CD4-positive, CD25-positive, alpha-beta regulatory T cell (primary cell): ENCODE results near the gene HCN2. TPM values are rescaled to one million over a fixed set of nuclear protein-coding genes. Genes with fewer than 3 reads are reported as not detected.
A peak's percentile ranks its signal among the peaks of the same experiment; 100 is the strongest.

Experiments
- ATAC-seq, 2 donors: fragments of 150-1000 bp; cut with Tn5 transposase; one replicate each; pipeline ENCODE4 v1.10.0; 2021; ENCODE audit warnings: low read depth in 2 of 2, moderate number of reproducible peaks in 2 of 2, moderate library complexity in 1 of 2
- DNase-seq, 3 donors: peaks; one replicate each; pipeline versions ENCODE4 v3.0.0 to v3.0.0-alpha.2; 2012 to 2022; ENCODE audit warnings: mixed read lengths in 1 of 3
- H3K27ac ChIP-seq: one replicate; pipeline ENCODE4 v1.7.0; 2013; ENCODE audit warnings: mild to moderate bottlenecking, low read length; ENCODE audit not compliant: insufficient read depth, poor library complexity, severe bottlenecking
- H3K27me3 ChIP-seq: one replicate; pipeline ENCODE4 v1.7.0; 2013; ENCODE audit warnings: low read length; ENCODE audit not compliant: control insufficient read depth, insufficient read depth
- H3K36me3 ChIP-seq: one replicate; pipeline ENCODE4 v1.7.0; 2013; ENCODE audit warnings: mild to moderate bottlenecking, low read length, moderate library complexity; ENCODE audit not compliant: control insufficient read depth, insufficient read depth
- H3K4me1 ChIP-seq: 2 replicates; pipeline ENCODE4 v1.7.0; 2013; ENCODE audit warnings: mild to moderate bottlenecking, low read length; ENCODE audit not compliant: insufficient read depth, control insufficient read depth, poor library complexity, severe bottlenecking
- H3K4me3 ChIP-seq: one replicate; pipeline ENCODE4 v1.7.0; 2013; ENCODE audit warnings: low read depth, mild to moderate bottlenecking, low read length, moderate library complexity
- H3K9me3 ChIP-seq, 2 experiments: 1 replicate in 1 of 2; 2 replicates in 1 of 2; pipeline ENCODE4 v1.7.0; 2013; ENCODE audit warnings: low read length in 2 of 2, mild to moderate bottlenecking in 1 of 2, moderate library complexity in 1 of 2; ENCODE audit not compliant: control insufficient read depth in 2 of 2
- H3K27ac Mint-ChIP-seq, 3 donors: one replicate each; pipeline ENCODE4 v1.8.0; 2020 to 2022; ENCODE audit warnings: mild to moderate bottlenecking in 3 of 3, mixed read lengths in 3 of 3, moderate library complexity in 2 of 3
- H3K27me3 Mint-ChIP-seq: one replicate; pipeline ENCODE4 v1.8.0; 2022; ENCODE audit warnings: mild to moderate bottlenecking, mixed read lengths
- H3K36me3 Mint-ChIP-seq: one replicate; pipeline ENCODE4 v1.8.0; 2020; ENCODE audit warnings: mixed read lengths
- H3K4me1 Mint-ChIP-seq, 4 donors: one replicate each; pipeline ENCODE4 v1.8.0; 2020 to 2022; ENCODE audit warnings: mixed read lengths in 4 of 4, mild to moderate bottlenecking in 1 of 4
- H3K4me3 Mint-ChIP-seq, 4 donors: one replicate each; pipeline ENCODE4 v1.8.0; 2020 to 2022; ENCODE audit warnings: mild to moderate bottlenecking in 4 of 4, mixed read lengths in 4 of 4, moderate library complexity in 3 of 4
- H3K9me3 Mint-ChIP-seq, 7 donors: one replicate each; pipeline ENCODE4 v1.8.0; 2020 to 2022; ENCODE audit warnings: mixed read lengths in 7 of 7, mild to moderate bottlenecking in 3 of 7, moderate library complexity in 2 of 7
- polyA plus RNA-seq, 4 donors: library from polyadenylated mRNA; unstranded; fragments of 300-500 nt; fragmentation: Illumina TruSeq; gene quantifications; one replicate each; pipeline ENCODE4 v1.2.3, GENCODE V29; 2021
- total RNA-seq: library from RNA; stranded (reverse); gene quantifications from one replicate; pipeline ENCODE4 v1.2.3, GENCODE V29; 2022

The HCN2 gene
- total and polyA plus RNA-seq, 5 donors from 2014 or later: 1.2 TPM; not detected in 4

DNA sequence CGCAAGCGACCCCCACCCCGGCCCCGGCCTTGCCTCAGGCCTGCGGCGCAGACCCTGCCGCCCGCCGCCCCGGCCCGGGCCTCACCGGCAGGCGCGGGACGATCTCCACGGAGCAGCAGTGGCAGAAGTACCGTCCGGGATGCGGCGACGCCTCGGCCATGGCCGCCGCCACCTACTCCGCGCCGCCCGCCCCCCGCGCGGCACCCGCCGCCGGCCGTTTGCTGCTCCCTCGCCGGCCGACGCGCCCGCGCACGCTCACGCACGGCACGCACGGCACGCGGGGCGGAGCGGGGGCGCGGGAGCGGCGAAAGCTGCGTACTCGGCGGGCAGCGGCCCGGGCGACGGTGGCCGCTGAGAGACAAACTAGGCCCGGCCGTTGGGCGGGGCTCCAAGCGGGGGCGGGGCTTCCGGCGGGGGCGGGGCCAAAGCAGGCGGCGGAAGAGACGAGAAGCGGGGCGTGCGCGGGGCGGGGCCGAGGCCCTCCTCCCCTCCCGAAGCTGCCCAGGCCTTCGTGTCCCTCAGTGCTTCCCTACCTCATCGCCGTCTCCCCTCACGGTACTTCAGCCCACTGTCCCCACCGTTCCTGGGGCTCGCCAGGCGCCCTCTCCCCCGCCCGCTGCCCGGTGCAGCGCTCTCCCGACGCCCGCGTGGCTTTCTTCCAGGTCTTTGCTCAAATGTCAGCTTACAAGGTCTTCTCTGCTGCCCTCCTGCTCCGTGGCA is 73.4 kb downstream of the HCN2 start, which contains the start of gene RNF126:
RNF126 (minus strand) TSS at position 253 of the 720 bp plus-strand sequence; CDS start at position 160, 93 bp downstream.
- peaks cover 4% of the 10 kb centered on the region for H3K36me3 ChIP-seq
- H3K4me1 ChIP-seq: peaks cover 53% of the 10 kb centered on the region
- H3K27ac Mint-ChIP-seq: peak within 1 kb of the TSS; percentile 63 to 98 (median 98)
- H3K4me3 ChIP-seq: peak within 1 kb of the TSS; percentile 78
- H3K27me3 ChIP-seq: no peaks in the 10 kb centered on the region
- H3K4me3 Mint-ChIP-seq: peak within 1 kb of the TSS; percentile 96 to 99 (median 98)
- ATAC-seq (peak; percentile 54 to 63), DNase-seq (peak; percentile 87 to 93 (median 90))
- H3K9me3 Mint-ChIP-seq: peaks cover 0 to 1% (median 0%) of the 10 kb centered on the region in 7 donors
- peaks cover 25% of the 10 kb centered on the region for H3K27me3 Mint-ChIP-seq
- no peaks in the 10 kb centered on the region for H3K9me3 ChIP-seq
- peaks cover 0 to 45% (median 14%) of the 10 kb centered on the region in 4 donors for H3K4me1 Mint-ChIP-seq
- no peaks in the 10 kb centered on the region for H3K36me3 Mint-ChIP-seq
- peak within 1 kb of the TSS; percentile 92 for H3K27ac ChIP-seq

GRCh38 chr19:663682-664117 is 74.0 kb downstream of the HCN2 start:
- H3K4me1 ChIP-seq: peaks cover 47% of the 10 kb centered on the region
- Mint-ChIP-seq H3K9me3 (peaks cover 0 to 1% (median 0%) of the 10 kb centered on the region in 7 donors), H3K36me3 (no peaks in the 10 kb centered on the region)

GRCh38 chr19:664913-665443 is 75.3 kb downstream of the HCN2 start:
- peak; percentile 69 to 73 (median 72) for DNase-seq
- H3K27me3 ChIP-seq: no peaks in the 10 kb centered on the region
- no peaks in the 10 kb centered on the region for H3K9me3 ChIP-seq
- Mint-ChIP-seq H3K27me3 (peaks cover 30% of the 10 kb centered on the region), H3K4me1 (peaks cover 0 to 30% (median 12%) of the 10 kb centered on the region in 4 donors), H3K9me3 (peaks cover 0 to 3% (median 0%) of the 10 kb centered on the region in 7 donors), H3K27ac (peak overlapping the region; percentile 23 to 82 (median 62)), H3K4me3 (peak overlapping the region; percentile 81 to 96 (median 86)), H3K36me3 (no peaks in the 10 kb centered on the region)
- H3K4me3 ChIP-seq: no peak overlapping the region
- ATAC-seq: no peak
- H3K27ac ChIP-seq: no peak overlapping the region
- no peaks in the 10 kb centered on the region for H3K36me3 ChIP-seq
- H3K4me1 ChIP-seq: peaks cover 35% of the 10 kb centered on the region

More at GRCh38 chr19:663682-664117, 74.0 kb downstream of the HCN2 start:
- H3K4me1 Mint-ChIP-seq: peaks cover 0 to 41% (median 14%) of the 10 kb centered on the region in 4 donors
- Histone ChIP-seq H3K36me3 (peaks cover 4% of the 10 kb centered on the region), H3K27me3 (no peaks in the 10 kb centered on the region), H3K27ac (peak overlapping the region; percentile 86), H3K9me3 (no peaks in the 10 kb centered on the region), H3K4me3 (no peak overlapping the region)
- peaks cover 25% of the 10 kb centered on the region for H3K27me3 Mint-ChIP-seq
- H3K4me3 Mint-ChIP-seq: peak overlapping the region; percentile 81 to 96 (median 86)
- DNase-seq (no peak), ATAC-seq (no peak)
- peak overlapping the region; percentile 63 to 94 (median 73) for H3K27ac Mint-ChIP-seq

Other genes starting within 250 kb of the HCN2 start
- gene MIER2, start 245.1 kb upstream of the HCN2 start, total RNA-seq: 15.8 TPM
- 1 to 10 TPM; 2.0 to 4.3 (median 2.9) TPM for gene MIER2, start 245.1 kb upstream of the HCN2 start, polyA plus RNA-seq
- gene C2CD4C, start 180.7 kb upstream of the HCN2 start, total RNA-seq: not detected
- not detected for gene C2CD4C, start 180.7 kb upstream of the HCN2 start, polyA plus RNA-seq
- not detected for gene SHC2, start 128.8 kb upstream of the HCN2 start, total RNA-seq
- not detected for gene SHC2, start 128.8 kb upstream of the HCN2 start, polyA plus RNA-seq
- 0.52 TPM for gene MADCAM1, start 93.4 kb upstream of the HCN2 start, total RNA-seq
- under 1 TPM in 3 of 4 donors, not detected in 1; 0.16 to 0.33 (median 0.31) TPM for gene MADCAM1, start 93.4 kb upstream of the HCN2 start, polyA plus RNA-seq
- gene TPGS1, start 82.4 kb upstream of the HCN2 start, total RNA-seq: 19.3 TPM
- 10 to 100 TPM; 18.2 to 44.4 (median 37.3) TPM for gene TPGS1, start 82.4 kb upstream of the HCN2 start, polyA plus RNA-seq
- gene CDC34, start 58.1 kb upstream of the HCN2 start, total RNA-seq: 39.2 TPM
- gene CDC34, start 58.1 kb upstream of the HCN2 start, polyA plus RNA-seq: 10 to 100 TPM; 32.2 to 37.8 (median 34.8) TPM
- 38.3 TPM for gene GZMM, start 45.8 kb upstream of the HCN2 start, total RNA-seq
- 100 to 1,000 TPM in 1 of 4 donors, 10 to 100 TPM in 3; 61.5 to 124 (median 90.0) TPM for gene GZMM, start 45.8 kb upstream of the HCN2 start, polyA plus RNA-seq
- gene BSG, start 17.3 kb upstream of the HCN2 start, total RNA-seq: 132 TPM
- gene BSG, start 17.3 kb upstream of the HCN2 start, polyA plus RNA-seq: 100 to 1,000 TPM; 282 to 338 (median 300) TPM
- gene POLRMT, start 43.7 kb downstream of the HCN2 start, total RNA-seq: 62.9 TPM
- gene POLRMT, start 43.7 kb downstream of the HCN2 start, polyA plus RNA-seq: 10 to 100 TPM; 25.4 to 38.1 (median 34.1) TPM
- gene FGF22, start 50.0 kb downstream of the HCN2 start, total RNA-seq: 0.81 TPM
- under 1 TPM in 1 of 4 donors, not detected in 3; 0.17 TPM for gene FGF22, start 50.0 kb downstream of the HCN2 start, polyA plus RNA-seq
- gene RNF126, start 73.3 kb downstream of the HCN2 start, total RNA-seq: 124 TPM
- 10 to 100 TPM; 57.2 to 80.8 (median 76.9) TPM for gene RNF126, start 73.3 kb downstream of the HCN2 start, polyA plus RNA-seq
- gene FSTL3, start 86.5 kb downstream of the HCN2 start, total RNA-seq: 0.64 TPM
- gene FSTL3, start 86.5 kb downstream of the HCN2 start, polyA plus RNA-seq: 1 to 10 TPM in 1 of 4 donors, under 1 TPM in 3; 0.55 to 2.1 (median 0.71) TPM
- gene PRSS57, start 105.6 kb downstream of the HCN2 start, total RNA-seq: 3.3 TPM
- gene PRSS57, start 105.6 kb downstream of the HCN2 start, polyA plus RNA-seq: not detected
- gene PALM, start 119.1 kb downstream of the HCN2 start, total RNA-seq: not detected
- not detected for gene PALM, start 119.1 kb downstream of the HCN2 start, polyA plus RNA-seq
- not detected for gene MISP, start 161.2 kb downstream of the HCN2 start, total RNA-seq
- gene MISP, start 161.2 kb downstream of the HCN2 start, polyA plus RNA-seq: not detected
- gene PTBP1, start 207.6 kb downstream of the HCN2 start, total RNA-seq: 308 TPM
- gene PTBP1, start 207.6 kb downstream of the HCN2 start, polyA plus RNA-seq: 100 to 1,000 TPM; 108 to 132 (median 126) TPM
- gene PLPPR3, start 232.1 kb downstream of the HCN2 start, total RNA-seq: not detected
- not detected for gene PLPPR3, start 232.1 kb downstream of the HCN2 start, polyA plus RNA-seq
- 0.59 TPM for gene AZU1, start 238.0 kb downstream of the HCN2 start, total RNA-seq
- gene AZU1, start 238.0 kb downstream of the HCN2 start, polyA plus RNA-seq: not detected